Chondrocyte (in vitro differentiated cells): Measurements from ENCODE around the gene RAB9A. TPM values are rescaled to one million over a fixed set of nuclear protein-coding genes. Genes with fewer than 3 reads are reported as not detected.
"Not testable (repeated sequence)": the region's sequence is repeated elsewhere in the genome, so short reads cannot be mapped to it uniquely, and the experiment has no call there.

Experiments used
- DNase-seq: peaks from one replicate; pipeline ENCODE4 v3.0.0; 2021; ENCODE audit warnings: mixed read lengths, low spot score
- H3K27ac Mint-ChIP-seq: one replicate; pipeline ENCODE4 v1.8.0; 2021; ENCODE audit warnings: mild to moderate bottlenecking, moderate library complexity, mixed read lengths; ENCODE audit not compliant: unreplicated experiment
- H3K27me3 Mint-ChIP-seq: 2 replicates; pipeline ENCODE4 v1.8.0; 2021; ENCODE audit warnings: low read depth, mixed read lengths
- H3K36me3 Mint-ChIP-seq: 2 replicates; pipeline ENCODE4 v1.8.0; 2021; ENCODE audit warnings: low read depth, mixed read lengths
- H3K4me1 Mint-ChIP-seq: 2 replicates; pipeline ENCODE4 v1.8.0; 2021; ENCODE audit warnings: low read depth, mild to moderate bottlenecking, mixed read lengths
- H3K4me3 Mint-ChIP-seq: one replicate; pipeline ENCODE4 v1.8.0; 2021; ENCODE audit warnings: mild to moderate bottlenecking, moderate library complexity, mixed read lengths; ENCODE audit not compliant: unreplicated experiment
- H3K9me3 Mint-ChIP-seq: 2 replicates; pipeline ENCODE4 v1.8.0; 2021; ENCODE audit warnings: low read depth, mixed read lengths
- CTCF ChIP-seq: fragments of 200-600 bp; sonication (generic); IDR thresholded peaks from 2 replicates; pipeline ENCODE4 v1.5.0; 2021; ENCODE audit warnings: antibody characterized with exemption, mild to moderate bottlenecking, moderate library complexity
- total RNA-seq: library from RNA; stranded (reverse); gene quantifications from 3 replicates; pipeline ENCODE4 v1.2.1, GENCODE V29; 2021

Gene RAB9A
- total RNA-seq, 1 donor from 2014 or later, result 29.2 TPM

- peaks cover 31% of the 10 kb centered on the region for H3K4me1 Mint-ChIP-seq
- no peak for DNase-seq
- peak overlapping the region; percentile 69 for H3K27ac Mint-ChIP-seq
- peaks cover 9% of the 10 kb centered on the region for H3K36me3 Mint-ChIP-seq
- H3K9me3 Mint-ChIP-seq, result peaks cover 18% of the 10 kb centered on the region
- no peaks in the 10 kb centered on the region for H3K27me3 Mint-ChIP-seq
- TF ChIP-seq CTCF, result no peak
- no peak overlapping the region for H3K4me3 Mint-ChIP-seq
Observed at GRCh38 chrX:13721819-13722519, 33.0 kb downstream of the RAB9A start.

- Mint-ChIP-seq H3K9me3 (peaks cover 28% of the 10 kb centered on the region), H3K36me3 (peaks cover 11% of the 10 kb centered on the region)
- H3K4me3 Mint-ChIP-seq, result not testable (repeated sequence)
Observed at GRCh38 chrX:13724878-13725277, 36.0 kb downstream of the RAB9A start.

GRCh38 chrX:13726583-13726982 is 37.7 kb downstream of the RAB9A start:
- not testable (repeated sequence) for H3K27me3 Mint-ChIP-seq, DNase-seq, H3K27ac Mint-ChIP-seq, H3K4me1 Mint-ChIP-seq, H3K4me3 Mint-ChIP-seq
- Mint-ChIP-seq H3K9me3 (peaks cover 29% of the 10 kb centered on the region), H3K36me3 (peaks cover 10% of the 10 kb centered on the region)

More at GRCh38 chrX:13724878-13725277, 36.0 kb downstream of the RAB9A start:
- H3K27me3 Mint-ChIP-seq, DNase-seq, H3K27ac Mint-ChIP-seq: not testable (repeated sequence)
- H3K4me1 Mint-ChIP-seq, result peaks cover 13% of the 10 kb centered on the region

GRCh38 chrX:13730523-13730922 is 41.6 kb downstream of the RAB9A start:
- not testable (repeated sequence) for H3K36me3 Mint-ChIP-seq
- H3K4me1 Mint-ChIP-seq, result peaks cover 18% of the 10 kb centered on the region
- H3K9me3 Mint-ChIP-seq, result peaks cover 28% of the 10 kb centered on the region

GRCh38 chrX:13732246-13733067 is 43.5 kb downstream of the RAB9A start:
- TF ChIP-seq CTCF, result no peak
- Mint-ChIP-seq H3K4me1 (peaks cover 24% of the 10 kb centered on the region), H3K4me3 (no peak overlapping the region), H3K27me3 (no peaks in the 10 kb centered on the region), H3K9me3 (peaks cover 14% of the 10 kb centered on the region), H3K27ac (peak overlapping the region; percentile 23), H3K36me3 (peaks cover 4% of the 10 kb centered on the region)
- DNase-seq, result no peak

More at GRCh38 chrX:13730523-13730922, 41.6 kb downstream of the RAB9A start:
- not testable (repeated sequence) for H3K27me3 Mint-ChIP-seq, DNase-seq, H3K27ac Mint-ChIP-seq, H3K4me3 Mint-ChIP-seq

GRCh38 chrX:13733506-13733905 is 44.6 kb downstream of the RAB9A start:
- H3K27ac Mint-ChIP-seq, result peak overlapping the region; percentile 92
- TF ChIP-seq CTCF, result no peak
- H3K27me3 Mint-ChIP-seq, result no peaks in the 10 kb centered on the region
- DNase-seq, result no peak
- peaks cover 24% of the 10 kb centered on the region for H3K4me1 Mint-ChIP-seq
- peaks cover 4% of the 10 kb centered on the region for H3K36me3 Mint-ChIP-seq
- peaks cover 11% of the 10 kb centered on the region for H3K9me3 Mint-ChIP-seq
- peak overlapping the region; percentile 77 for H3K4me3 Mint-ChIP-seq
